Cardiac septum (tissue), 1 donor: ENCODE measurements around the gene RMRP. TPM values are rescaled to one million over a fixed set of nuclear protein-coding genes. Genes with fewer than 3 reads are reported as not detected.

Experiments used
- DNase-seq: peaks from one replicate; pipeline ENCODE4 v3.0.0-alpha.2; 2020; ENCODE audit warnings: low spot score
- intact Hi-C: fragments of 100-400 bp; cut with DNase I; formaldehyde crosslinking; loops from one replicate; pipeline ENCODE4 v1.14.0; 2022
- total RNA-seq: library from RNA; stranded (reverse); fragmentation: NEBNext Ultra II Directional; extraction: Animal tissue kit (Norgen Biotek cat#: 25700); gene quantifications from one replicate; pipeline ENCODE4 v1.2.1, GENCODE V29; 2021
- donor health status: DM: no; HTN: no; CAD: no.

The RMRP gene
- total RNA-seq, 1 donor from 2014 or later = 10,677 TPM

- intact Hi-C loops = no loop called here
- DNase-seq = no peak
Measured at GRCh38 chr9:35673132-35674024, 15.6 kb upstream of the RMRP start, which contains the start of gene CA9. Gene CA9 (plus strand): TSS chr9:35673928. CDS start chr9:35673960, 32 bp downstream.

GRCh38 chr9:35669331-35670145 is 11.7 kb upstream of the RMRP start:
- no peak for DNase-seq
- intact Hi-C loops = loop anchor here (10.0 kb wide), 1 partner anchor 215 kb away; no protein-coding TSS in a partner anchor

GRCh38 chr9:35667939-35668338 is 10.1 kb upstream of the RMRP start:
- DNase-seq = no peak
- intact Hi-C loops = loop anchor here (10.0 kb wide), 1 partner anchor 217 kb away; no protein-coding TSS in a partner anchor

- DNase-seq = no peak
- intact Hi-C loops = loop anchor here (10.0 kb wide), 1 partner anchor 218 kb away; no protein-coding TSS in a partner anchor
Measured at GRCh38 chr9:35666549-35666948, 8.7 kb upstream of the RMRP start.

- DNase-seq = no peak
Measured at GRCh38 chr9:35666045-35666444, 8.2 kb upstream of the RMRP start.

GRCh38 chr9:35665471-35665818 is 7.6 kb upstream of the RMRP start:
- DNase-seq = no peak
- intact Hi-C loops = loop anchor here (10.0 kb wide), 1 partner anchor 219 kb away; no protein-coding TSS in a partner anchor

More at GRCh38 chr9:35666045-35666444, 8.2 kb upstream of the RMRP start:
- intact Hi-C loops = loop anchor here (10.0 kb wide), 1 partner anchor 219 kb away; no protein-coding TSS in a partner anchor

GRCh38 chr9:35664531-35665470 is 7.0 kb upstream of the RMRP start, which contains the start of gene ARHGEF39:
Gene ARHGEF39 (minus strand): TSS chr9:35665195. CDS start chr9:35665169, 26 bp downstream.
- intact Hi-C loops = loop anchor here (10.0 kb wide), 1 partner anchor 220 kb away; no protein-coding TSS in a partner anchor
- DNase-seq = peak; percentile 90

GRCh38 chr9:35662437-35662836 is 4.6 kb upstream of the RMRP start:
- DNase-seq = no peak
- intact Hi-C loops = loop anchor here (10.0 kb wide), 1 partner anchor 222 kb away; no protein-coding TSS in a partner anchor

GRCh38 chr9:35661756-35662350 is 4.0 kb upstream of the RMRP start:
- no peak for DNase-seq
- intact Hi-C loops = loop anchor here (10.0 kb wide), 1 partner anchor 223 kb away; no protein-coding TSS in a partner anchor

- no peak for DNase-seq
- intact Hi-C loops = loop anchor here (10.0 kb wide), 1 partner anchor 224 kb away; no protein-coding TSS in a partner anchor
Measured at GRCh38 chr9:35660966-35661415, 3.2 kb upstream of the RMRP start.

- intact Hi-C loops = loop anchor here (2.0 to 5.0 kb wide), 3 partner anchors 31 to 153 kb away; partner anchors contain the start of genes SPAG8 and TESK1
- peak; percentile 44 for DNase-seq
Measured at GRCh38 chr9:35659340-35659739, 1.5 kb upstream of the RMRP start.

GRCh38 chr9:35658968-35659220 is 1.1 kb upstream of the RMRP start:
- DNase-seq = peak; percentile 64

GRCh38 chr9:35658137-35658967 is 533 bp upstream of the RMRP start, which contains the start of gene CCDC107:
Gene CCDC107 (plus strand): TSS chr9:35658292. CDS start chr9:35658380, 88 bp downstream.
- peak; percentile 93 for DNase-seq
- intact Hi-C loops = loop anchor here (2.0 to 5.0 kb wide), 3 partner anchors 32 to 154 kb away; partner anchors contain the start of genes SPAG8 and TESK1

More at GRCh38 chr9:35658968-35659220, 1.1 kb upstream of the RMRP start:
- intact Hi-C loops = loop anchor here (2.0 to 5.0 kb wide), 3 partner anchors 32 to 153 kb away; partner anchors contain the start of genes SPAG8 and TESK1

- DNase-seq = peak; percentile 44
- intact Hi-C loops = loop anchor here (1.0 to 5.0 kb wide), 2 partner anchors 74 to 155 kb away; partner anchors contain the start of gene SPAG8
Measured at GRCh38 chr9:35656831-35657545, 831 bp downstream of the RMRP start.

GRCh38 chr9:35656348-35656747 is 1.5 kb downstream of the RMRP start:
- DNase-seq = peak; percentile 73
- intact Hi-C loops = loop anchor here (5.0 kb wide), 1 partner anchor 156 kb away; the partner anchor contains the start of gene SPAG8

GRCh38 chr9:35653611-35654010 is 4.2 kb downstream of the RMRP start:
- no peak for DNase-seq
- intact Hi-C loops = no loop called here
